ENCODE measurements around the gene CHRM5.

GRCh38 chr15:33985287-33985686 lies 17.0 kb downstream of the CHRM5 start:
- TF ChIP-seq CTCF (IDR thresholded peaks at IDR 0.05): no peak
- no peak for TF ChIP-seq POLR2A (IDR thresholded peaks at IDR 0.05)
